Natural killer cell (primary cell): ENCODE data around the gene HDGFL1. TPM values are rescaled to one million over a fixed set of nuclear protein-coding genes. Genes with fewer than 3 reads are reported as not detected.

ENCODE experiments used
- ATAC-seq, 3 donors: fragments of 150-1000 bp in 2 of 3; fragments of 200-7000 bp in 1 of 3; cut with Tn5 transposase; 1 replicate in 1 of 3; 2 replicates in 2 of 3; pipeline ENCODE4 v1.10.0; 2021; ENCODE audit warnings: mild to moderate bottlenecking in 2 of 3, moderate library complexity in 2 of 3
- DNase-seq, 2 donors: peaks; one replicate each; pipeline versions ENCODE4 v3.0.0 to v3.0.0-alpha.2; 2013 to 2021; ENCODE audit warnings: mixed read lengths in 1 of 2
- H3K27ac ChIP-seq: one replicate; pipeline ENCODE4 v1.5.1; 2013; ENCODE audit warnings: mild to moderate bottlenecking, low read length
- H3K27me3 ChIP-seq: one replicate; pipeline ENCODE4 v1.6.1; 2013; ENCODE audit warnings: low read length; ENCODE audit not compliant: control insufficient read depth, insufficient read depth
- H3K36me3 ChIP-seq: one replicate; pipeline ENCODE4 v1.6.1; 2013; ENCODE audit warnings: low read length; ENCODE audit not compliant: control insufficient read depth, insufficient read depth
- H3K4me1 ChIP-seq: one replicate; pipeline ENCODE4 v1.6.1; 2013; ENCODE audit warnings: low read length; ENCODE audit not compliant: control insufficient read depth, insufficient read depth
- H3K4me3 ChIP-seq: one replicate; pipeline ENCODE4 v1.5.1; 2013; ENCODE audit warnings: low read length
- H3K9me3 ChIP-seq: one replicate; pipeline ENCODE4 v1.6.1; 2013; ENCODE audit warnings: low read length; ENCODE audit not compliant: control insufficient read depth, insufficient read depth
- H3K27ac Mint-ChIP-seq, 2 donors: one replicate each; pipeline ENCODE4 v1.8.0; 2022; ENCODE audit warnings: mild to moderate bottlenecking in 2 of 2, mixed read lengths in 2 of 2, moderate library complexity in 1 of 2
- H3K27me3 Mint-ChIP-seq, 2 donors: one replicate each; pipeline ENCODE4 v1.8.0; 2022; ENCODE audit warnings: low read depth in 2 of 2, mixed read lengths in 2 of 2
- H3K36me3 Mint-ChIP-seq: one replicate; pipeline ENCODE4 v1.8.0; 2022; ENCODE audit warnings: mixed read lengths
- H3K4me1 Mint-ChIP-seq, 2 donors: one replicate each; pipeline ENCODE4 v1.8.0; 2022; ENCODE audit warnings: mixed read lengths in 2 of 2
- H3K4me3 Mint-ChIP-seq: one replicate; pipeline ENCODE4 v1.8.0; 2022; ENCODE audit warnings: mild to moderate bottlenecking, moderate library complexity, mixed read lengths
- H3K9me3 Mint-ChIP-seq, 2 donors: one replicate each; pipeline ENCODE4 v1.8.0; 2022; ENCODE audit warnings: mixed read lengths in 2 of 2
- WGBS: methylation state at CpG from one replicate; pipeline ENCODE4 v1.1.7; 2013; ENCODE audit warnings: missing lambda C conversion rate; ENCODE audit not compliant: insufficient coverage; 5-methylcytosine and 5-hydroxymethylcytosine counted together
- intact Hi-C: fragments of 100-400 bp; cut with micrococcal nuclease; formaldehyde crosslinking; loops from one replicate; pipeline ENCODE4 v1.14.2; 2022
- total RNA-seq, 4 donors: library from RNA; stranded (reverse); fragments of 120-200 nt in 1 of 4; gene quantifications; one replicate each; pipeline versions ENCODE4 v1.2.3 to v1.2.4, GENCODE V29; 2013 to 2022
- TF ChIP-seq, protein P1 (sequence below): fragments of 200-600 bp; IDR thresholded peaks from one replicate; pipeline ENCODE4 v1.8.0; 2022; ENCODE audit warnings: antibody characterized with exemption

The HDGFL1 gene
- total RNA-seq, 3 donors from 2014 or later (not counting 1 experiment from before 2014, with no cell fraction given), result not detected

DNA sequence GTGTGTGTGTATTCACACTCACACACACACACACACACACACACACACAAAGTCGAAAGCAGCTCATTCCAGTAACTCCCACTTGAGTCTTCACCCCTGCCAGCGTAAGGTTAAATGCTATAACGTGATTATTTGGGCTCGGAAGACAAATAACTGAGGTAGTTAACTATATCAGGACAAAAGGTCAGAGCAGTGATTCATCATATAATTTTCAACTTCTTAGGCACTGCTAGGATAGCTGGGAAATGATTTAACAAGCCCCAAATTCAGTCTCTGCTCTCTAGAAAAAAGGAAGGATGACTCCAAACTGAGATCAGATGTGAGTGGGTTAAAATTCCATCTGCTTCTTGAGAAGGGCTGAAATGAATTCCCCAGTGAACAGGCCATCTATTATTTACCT is 30.7 kb downstream of the HDGFL1 start:
- no peak for ATAC-seq

GRCh38 chr6:22601984-22602383 is 32.6 kb downstream of the HDGFL1 start:
- no peaks in the 10 kb centered on the region for H3K4me1 Mint-ChIP-seq
- ATAC-seq (no peak), DNase-seq (no peak)
- H3K27ac Mint-ChIP-seq, result no peak overlapping the region
- no peaks in the 10 kb centered on the region for H3K27me3 Mint-ChIP-seq
- Histone ChIP-seq H3K36me3 (no peaks in the 10 kb centered on the region), H3K27me3 (no peaks in the 10 kb centered on the region), H3K4me1 (no peaks in the 10 kb centered on the region), H3K4me3 (no peak overlapping the region), H3K27ac (no peak overlapping the region), H3K9me3 (no peaks in the 10 kb centered on the region)
- H3K36me3 Mint-ChIP-seq, result no peaks in the 10 kb centered on the region
- peaks cover 7 to 12% of the 10 kb centered on the region in 2 donors for H3K9me3 Mint-ChIP-seq
- intact Hi-C loops, result no loop called here
- whole genome bisulfite sequencing, result 43% methylated on average over 5 of the region's 5 CpGs
- no peak overlapping the region for H3K4me3 Mint-ChIP-seq
- TF ChIP-seq, protein P1, sequence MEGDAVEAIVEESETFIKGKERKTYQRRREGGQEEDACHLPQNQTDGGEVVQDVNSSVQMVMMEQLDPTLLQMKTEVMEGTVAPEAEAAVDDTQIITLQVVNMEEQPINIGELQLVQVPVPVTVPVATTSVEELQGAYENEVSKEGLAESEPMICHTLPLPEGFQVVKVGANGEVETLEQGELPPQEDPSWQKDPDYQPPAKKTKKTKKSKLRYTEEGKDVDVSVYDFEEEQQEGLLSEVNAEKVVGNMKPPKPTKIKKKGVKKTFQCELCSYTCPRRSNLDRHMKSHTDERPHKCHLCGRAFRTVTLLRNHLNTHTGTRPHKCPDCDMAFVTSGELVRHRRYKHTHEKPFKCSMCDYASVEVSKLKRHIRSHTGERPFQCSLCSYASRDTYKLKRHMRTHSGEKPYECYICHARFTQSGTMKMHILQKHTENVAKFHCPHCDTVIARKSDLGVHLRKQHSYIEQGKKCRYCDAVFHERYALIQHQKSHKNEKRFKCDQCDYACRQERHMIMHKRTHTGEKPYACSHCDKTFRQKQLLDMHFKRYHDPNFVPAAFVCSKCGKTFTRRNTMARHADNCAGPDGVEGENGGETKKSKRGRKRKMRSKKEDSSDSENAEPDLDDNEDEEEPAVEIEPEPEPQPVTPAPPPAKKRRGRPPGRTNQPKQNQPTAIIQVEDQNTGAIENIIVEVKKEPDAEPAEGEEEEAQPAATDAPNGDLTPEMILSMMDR, result no peak

More for the DNA sequence above, 30.7 kb downstream of the HDGFL1 start:
- DNase-seq, result no peak
- Mint-ChIP-seq H3K36me3 (peaks cover 12% of the 10 kb centered on the region), H3K4me1 (no peaks in the 10 kb centered on the region), H3K27me3 (no peaks in the 10 kb centered on the region), H3K4me3 (no peak overlapping the region), H3K9me3 (peaks cover 15 to 16% of the 10 kb centered on the region in 2 donors), H3K27ac (no peak overlapping the region)
- H3K4me1 ChIP-seq, result no peaks in the 10 kb centered on the region
- H3K9me3 ChIP-seq, result no peaks in the 10 kb centered on the region
- no peaks in the 10 kb centered on the region for H3K27me3 ChIP-seq
- TF ChIP-seq, protein P1, result no peak
- no peaks in the 10 kb centered on the region for H3K36me3 ChIP-seq
- H3K4me3 ChIP-seq, result no peak overlapping the region
- intact Hi-C loops, result no loop called here
- 86% methylated on average over 3 of the region's 4 CpGs for WGBS
- H3K27ac ChIP-seq, result no peak overlapping the region

DNA sequence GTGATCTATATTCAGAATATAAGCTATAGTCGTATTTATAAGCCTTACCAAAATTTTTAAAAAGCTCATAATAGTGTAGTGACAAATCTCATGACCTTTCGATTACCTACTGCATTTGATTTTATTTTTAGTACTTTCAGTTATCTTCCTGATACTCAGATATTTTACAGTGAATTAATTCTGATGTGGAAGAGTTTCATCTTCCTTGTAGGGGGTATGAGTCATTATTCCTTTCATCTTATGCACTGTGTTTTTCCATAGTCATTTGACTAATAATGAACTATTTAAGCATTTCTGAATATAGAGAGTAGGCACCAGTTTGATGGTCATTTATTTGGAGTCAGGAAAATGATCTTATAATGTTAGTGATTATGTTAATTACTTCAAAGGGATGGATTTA is 36.4 kb downstream of the HDGFL1 start:
- whole genome bisulfite sequencing, result no CpG with 5 or more reads among the region's 2 CpGs
- DNase-seq, result no peak
- intact Hi-C loops, result no loop called here
- Mint-ChIP-seq H3K27me3 (no peaks in the 10 kb centered on the region), H3K27ac (no peak overlapping the region), H3K4me1 (no peaks in the 10 kb centered on the region), H3K4me3 (no peak overlapping the region), H3K9me3 (peaks cover 4 to 9% of the 10 kb centered on the region in 2 donors), H3K36me3 (no peaks in the 10 kb centered on the region)
- TF ChIP-seq, protein P1, result no peak
- Histone ChIP-seq H3K27me3 (no peaks in the 10 kb centered on the region), H3K9me3 (no peaks in the 10 kb centered on the region), H3K4me3 (no peak overlapping the region), H3K36me3 (no peaks in the 10 kb centered on the region), H3K4me1 (no peaks in the 10 kb centered on the region), H3K27ac (no peak overlapping the region)
- ATAC-seq, result no peak

GRCh38 chr6:22610127-22610526 is 40.8 kb downstream of the HDGFL1 start:
- H3K4me3 Mint-ChIP-seq, result no peak overlapping the region
- H3K36me3 ChIP-seq, result no peaks in the 10 kb centered on the region
- no peaks in the 10 kb centered on the region for H3K27me3 Mint-ChIP-seq
- H3K27ac ChIP-seq, result no peak overlapping the region
- H3K36me3 Mint-ChIP-seq, result no peaks in the 10 kb centered on the region
- no peaks in the 10 kb centered on the region for H3K9me3 ChIP-seq
- no peak for DNase-seq
- ATAC-seq, result no peak
- peaks cover 3 to 14% of the 10 kb centered on the region in 2 donors for H3K9me3 Mint-ChIP-seq
- no peaks in the 10 kb centered on the region for H3K4me1 Mint-ChIP-seq
- H3K27me3 ChIP-seq, result no peaks in the 10 kb centered on the region
- H3K4me1 ChIP-seq, result no peaks in the 10 kb centered on the region
- H3K4me3 ChIP-seq, result no peak overlapping the region
- intact Hi-C loops, result no loop called here
- TF ChIP-seq, protein P1, result no peak
- WGBS, result 86% methylated on average over 1 of the region's 4 CpGs
- no peak overlapping the region for H3K27ac Mint-ChIP-seq
